Right lobe of liver (tissue), 6 donors: ENCODE measurements around the gene ASIC4. TPM values are rescaled to one million over a fixed set of nuclear protein-coding genes. Genes with fewer than 3 reads are reported as not detected.

Experiments used
- ATAC-seq, 4 donors: fragments of 200-7000 bp; cut with Tn5 transposase; one replicate each; pipeline ENCODE4 v1.9.1; 2020; ENCODE audit warnings: mild to moderate bottlenecking in 4 of 4, moderate library complexity in 4 of 4
- DNase-seq, 3 donors: peaks; one replicate each; pipeline ENCODE4 v3.0.0-alpha.2; 2020
- H3K27ac ChIP-seq, 3 donors: fragments of 200-600 bp; one replicate each; pipeline ENCODE4 v1.8.0; 2022
- H3K27me3 ChIP-seq, 2 donors: fragments of 200-600 bp; one replicate each; pipeline ENCODE4 v1.8.0; 2022
- H3K36me3 ChIP-seq, 4 donors: fragments of 200-600 bp; sonication (generic) in 1 of 4; one replicate each; pipeline versions ENCODE4 v1.5.1 to v1.8.0; 2017 to 2022; ENCODE audit warnings: control low read depth in 1 of 4
- H3K4me1 ChIP-seq, 4 donors: fragments of 200-600 bp; sonication (generic) in 1 of 4; one replicate each; pipeline versions ENCODE4 v1.5.1 to v1.8.0; 2017 to 2022; ENCODE audit warnings: control low read depth in 1 of 4
- H3K4me3 ChIP-seq, 3 donors: fragments of 200-600 bp; one replicate each; pipeline ENCODE4 v1.8.0; 2022
- H3K9me3 ChIP-seq, 4 donors: fragments of 200-600 bp; sonication (generic) in 1 of 4; one replicate each; pipeline versions ENCODE4 v1.5.1 to v1.8.0; 2017 to 2022; ENCODE audit warnings: control low read depth in 1 of 4
- CTCF ChIP-seq, 4 donors: fragments of 200-600 bp in 3 of 4; fragments of 450-650 bp in 1 of 4; IDR thresholded peaks; one replicate each; pipeline versions ENCODE4 v1.5.1 to v1.8.0; 2016 to 2022; ENCODE audit warnings: antibody characterized with exemption in 4 of 4, mild to moderate bottlenecking in 2 of 4
- POLR2A ChIP-seq: fragments of 450-650 bp; IDR thresholded peaks from one replicate; pipeline ENCODE4 v1.6.1; 2017; ENCODE audit warnings: antibody characterized with exemption, mild to moderate bottlenecking
- WGBS: methylation state at CpG from one replicate; pipeline ENCODE4 v1.1.6; 2018; ENCODE audit warnings: low coverage, low lambda C conversion rate; ENCODE audit not compliant: insufficient coverage; ENCODE audit errors: missing lambda C conversion rate; 5-methylcytosine and 5-hydroxymethylcytosine counted together
- intact Hi-C, 2 donors: fragments of 100-400 bp; cut with DNase I; formaldehyde crosslinking; loops; one replicate each; pipeline versions ENCODE4 v1.11.2 to v1.14.1; 2022
- total RNA-seq, 6 experiments: library from RNA; depleted of rRNA in 2 of 6; stranded (reverse); fragments of >200 nt in 2 of 6; fragmentation: NEBNext Ultra II Directional in 3 of 6; extraction: Animal tissue kit (Norgen Biotek cat#: 25700) in 3 of 6; gene quantifications; one replicate each; pipeline versions ENCODE4 v1.1.0 to v1.2.4, GENCODE V29; 2016 to 2023
- donor health status: DM: no; HTN: yes; CAD: no.
- donor health status: DM: no; HTN: no; CAD: no.
- donor health status: DM: no; HTN: no; CAD: no.
- donor health status: DM: no; HTN: yes; CAD: no.
- donor health status: DM: no; HTN: yes; CAD: no.

Gene ASIC4
- total RNA-seq, 6 experiments from 2014 or later, result not detected

- TF ChIP-seq CTCF (IDR thresholded peaks at IDR 0.05) (no peak), POLR2A (no peak)
- Histone ChIP-seq H3K4me1 (peaks cover 0 to 13% (median 5%) of the 10 kb centered on the region in 4 donors), H3K27me3 (no peaks in the 10 kb centered on the region), H3K27ac (no peak overlapping the region), H3K36me3 (no peaks in the 10 kb centered on the region), H3K4me3 (no peak overlapping the region), H3K9me3 (no peaks in the 10 kb centered on the region)
- DNase-seq (no peak), ATAC-seq (no peak)
- intact Hi-C loops, result loop anchor here (5.0 to 10.0 kb wide), 2 partner anchors 64 to 109 kb away; no protein-coding TSS in a partner anchor
- WGBS, result 86% methylated on average over 1 of the region's 6 CpGs
Measured at GRCh38 chr2:219538504-219538951, 24.2 kb downstream of the ASIC4 start.

- no peak overlapping the region for H3K27ac ChIP-seq
- ATAC-seq, result no peak
- peaks cover 0 to 16% (median 5%) of the 10 kb centered on the region in 4 donors for H3K4me1 ChIP-seq
- no peak for DNase-seq
- WGBS, result 77% methylated on average over 4 of the region's 32 CpGs
- intact Hi-C loops, result loop anchor here (5.0 to 10.0 kb wide), 2 partner anchors 64 to 108 kb away; no protein-coding TSS in a partner anchor
- no peaks in the 10 kb centered on the region for H3K27me3 ChIP-seq
- H3K4me3 ChIP-seq, result no peak overlapping the region
- H3K36me3 ChIP-seq, result no peaks in the 10 kb centered on the region
- no peak for TF ChIP-seq POLR2A
- no peak for TF ChIP-seq CTCF (IDR thresholded peaks at IDR 0.05)
- no peaks in the 10 kb centered on the region for H3K9me3 ChIP-seq
Measured at GRCh38 chr2:219538956-219539788, 24.9 kb downstream of the ASIC4 start.

DNA sequence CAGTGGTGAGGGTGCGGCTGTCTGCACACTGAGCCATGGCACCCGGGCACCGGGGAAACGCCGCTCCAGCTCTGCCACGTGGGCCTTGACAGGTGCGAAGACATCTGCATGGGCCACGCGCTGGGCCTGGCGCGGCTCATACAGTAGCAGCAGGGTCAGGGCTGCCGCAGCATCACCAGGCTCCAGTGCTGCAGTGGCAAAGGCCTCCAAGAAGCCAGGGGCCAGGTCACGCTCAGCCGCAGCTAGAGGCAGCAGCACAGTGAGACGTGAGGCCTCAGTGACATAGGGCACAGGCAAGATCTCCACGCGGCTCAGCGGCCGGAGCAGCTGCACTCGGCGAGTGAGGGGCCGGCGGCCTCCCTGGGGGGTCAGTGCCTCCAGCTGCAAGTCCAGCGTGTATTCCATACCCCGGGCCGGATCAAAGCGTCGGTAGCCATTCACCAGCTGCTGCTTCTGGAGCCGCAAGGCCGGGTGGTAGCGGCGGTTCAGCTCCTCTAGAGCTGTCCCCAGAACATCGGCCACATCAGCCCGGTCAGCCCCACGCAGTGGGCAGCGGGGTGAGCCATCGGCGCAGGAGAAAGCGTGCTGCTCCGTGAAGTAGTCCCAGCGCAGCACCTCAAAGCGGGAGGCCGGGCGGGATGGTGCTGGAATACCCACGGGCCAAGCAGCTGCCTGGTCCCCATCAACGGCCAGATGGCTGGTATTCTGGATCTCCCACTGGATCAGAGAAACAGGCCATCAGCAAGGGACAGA lies 25.8 kb downstream of the ASIC4 start:
- WGBS, result 91% methylated on average over 6 of the region's 46 CpGs
- no peak for TF ChIP-seq CTCF (IDR thresholded peaks at IDR 0.05)
- TF ChIP-seq POLR2A, result no peak
- Histone ChIP-seq H3K4me3 (no peak overlapping the region), H3K9me3 (no peaks in the 10 kb centered on the region), H3K27me3 (no peaks in the 10 kb centered on the region), H3K27ac (no peak overlapping the region), H3K4me1 (peaks cover 0 to 18% (median 5%) of the 10 kb centered on the region in 4 donors), H3K36me3 (no peaks in the 10 kb centered on the region)
- ATAC-seq (no peak), DNase-seq (no peak)
- intact Hi-C loops, result loop anchor here (5.0 to 10.0 kb wide), 2 partner anchors 65 to 107 kb away; no protein-coding TSS in a partner anchor

- intact Hi-C loops, result no loop called here
Measured at GRCh38 chr2:219540784-219541504, 26.7 kb downstream of the ASIC4 start.

More at GRCh38 chr2:219540784-219541504, 26.7 kb downstream of the ASIC4 start:
- Histone ChIP-seq H3K9me3 (no peaks in the 10 kb centered on the region), H3K27me3 (no peaks in the 10 kb centered on the region), H3K27ac (no peak overlapping the region), H3K4me3 (no peak overlapping the region), H3K4me1 (peaks cover 0 to 18% (median 5%) of the 10 kb centered on the region in 4 donors), H3K36me3 (no peaks in the 10 kb centered on the region)
- 90% methylated on average over 8 of the region's 12 CpGs for WGBS
- ATAC-seq, result no peak
- no peak for DNase-seq
- TF ChIP-seq POLR2A (no peak), CTCF (IDR thresholded peaks at IDR 0.05) (no peak)
